GM12872 (cell line): ENCODE data around the gene FTO.

Experiments
- TF ChIP-seq, protein P1 (sequence below): IDR thresholded peaks from 3 replicates; pipeline ENCODE4 v1.5.1; 2011; ENCODE audit warnings: low read depth, mild to moderate bottlenecking, low read length, moderate library complexity; ENCODE audit not compliant: insufficient read depth

Gene FTO

DNA sequence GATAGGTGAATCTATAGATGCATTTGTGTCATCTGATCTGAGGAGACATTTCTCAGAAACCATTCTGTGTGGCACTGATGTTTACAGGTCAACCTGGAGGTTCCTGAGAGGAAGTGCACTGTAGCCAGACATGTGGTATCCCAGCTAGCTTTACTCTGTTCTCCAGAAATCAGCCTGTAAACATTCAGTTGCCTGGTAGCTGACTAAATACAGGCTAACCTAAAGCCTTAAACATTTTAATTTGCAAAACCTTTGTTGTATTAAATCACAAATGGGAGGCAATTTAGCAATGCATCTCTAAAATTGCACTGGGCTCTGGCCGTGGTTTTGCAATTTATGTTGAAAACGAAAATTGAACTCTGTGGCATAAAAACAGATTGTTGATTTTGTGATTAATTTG, 207.6 kb downstream of the FTO start:
- TF ChIP-seq, protein P1, sequence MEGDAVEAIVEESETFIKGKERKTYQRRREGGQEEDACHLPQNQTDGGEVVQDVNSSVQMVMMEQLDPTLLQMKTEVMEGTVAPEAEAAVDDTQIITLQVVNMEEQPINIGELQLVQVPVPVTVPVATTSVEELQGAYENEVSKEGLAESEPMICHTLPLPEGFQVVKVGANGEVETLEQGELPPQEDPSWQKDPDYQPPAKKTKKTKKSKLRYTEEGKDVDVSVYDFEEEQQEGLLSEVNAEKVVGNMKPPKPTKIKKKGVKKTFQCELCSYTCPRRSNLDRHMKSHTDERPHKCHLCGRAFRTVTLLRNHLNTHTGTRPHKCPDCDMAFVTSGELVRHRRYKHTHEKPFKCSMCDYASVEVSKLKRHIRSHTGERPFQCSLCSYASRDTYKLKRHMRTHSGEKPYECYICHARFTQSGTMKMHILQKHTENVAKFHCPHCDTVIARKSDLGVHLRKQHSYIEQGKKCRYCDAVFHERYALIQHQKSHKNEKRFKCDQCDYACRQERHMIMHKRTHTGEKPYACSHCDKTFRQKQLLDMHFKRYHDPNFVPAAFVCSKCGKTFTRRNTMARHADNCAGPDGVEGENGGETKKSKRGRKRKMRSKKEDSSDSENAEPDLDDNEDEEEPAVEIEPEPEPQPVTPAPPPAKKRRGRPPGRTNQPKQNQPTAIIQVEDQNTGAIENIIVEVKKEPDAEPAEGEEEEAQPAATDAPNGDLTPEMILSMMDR = no peak

DNA sequence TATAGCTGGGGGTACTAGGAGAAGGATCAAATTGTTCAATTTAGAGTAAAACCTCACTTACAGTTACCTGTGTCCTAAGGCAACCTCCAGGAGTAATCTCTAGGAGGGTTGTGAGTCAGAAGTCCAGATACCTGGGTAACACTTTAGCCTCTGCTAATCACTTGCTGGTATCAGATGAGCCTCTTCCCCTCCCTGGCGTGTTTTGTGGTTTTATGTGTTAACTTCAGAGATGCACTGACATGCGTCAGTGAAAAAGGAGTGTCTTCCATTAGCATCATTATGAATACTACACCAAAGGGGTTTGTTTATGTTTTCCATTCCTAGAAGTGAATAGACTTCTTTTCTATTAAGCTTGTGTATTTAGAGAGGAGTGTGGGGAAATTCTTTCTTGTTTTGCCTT, 208.2 kb downstream of the FTO start:
- TF ChIP-seq, protein P1 = no peak

DNA sequence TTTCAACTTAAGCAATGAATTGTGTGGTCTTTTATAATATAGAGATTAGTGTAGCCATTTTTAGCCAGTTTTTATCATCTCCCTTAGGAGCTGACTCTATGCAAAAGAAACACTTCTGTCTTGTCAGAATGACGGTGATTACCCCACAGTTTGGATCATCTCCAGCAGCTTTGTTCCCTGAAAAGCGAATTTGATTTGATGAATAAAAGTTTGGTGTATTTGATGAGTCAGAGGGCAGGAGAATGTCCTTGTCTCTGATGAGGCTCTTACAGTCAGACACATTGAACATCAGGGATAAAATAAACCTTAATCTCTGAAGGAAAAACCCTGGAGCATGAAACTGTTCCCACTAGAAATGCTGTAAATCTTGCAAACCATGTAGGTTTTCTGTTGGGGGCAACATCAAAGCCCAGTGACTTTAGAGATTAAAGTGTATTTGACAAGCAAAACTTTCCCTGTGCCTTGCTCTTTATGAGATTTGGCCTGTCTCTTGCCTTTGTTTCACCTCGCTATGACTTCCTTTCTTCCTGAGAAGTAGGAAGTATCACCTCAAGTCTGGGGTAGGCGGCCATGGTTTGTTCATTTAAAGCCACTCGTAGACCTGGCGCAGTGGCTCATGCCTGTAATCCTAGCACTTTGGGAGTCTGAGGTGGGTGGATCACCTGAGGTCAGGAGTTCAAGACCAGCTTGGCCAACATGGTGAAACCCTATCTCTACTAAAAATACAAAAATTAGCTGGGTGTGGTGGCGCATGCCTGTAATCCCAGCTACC, 209.3 kb downstream of the FTO start:
- TF ChIP-seq, protein P1 = no peak

DNA sequence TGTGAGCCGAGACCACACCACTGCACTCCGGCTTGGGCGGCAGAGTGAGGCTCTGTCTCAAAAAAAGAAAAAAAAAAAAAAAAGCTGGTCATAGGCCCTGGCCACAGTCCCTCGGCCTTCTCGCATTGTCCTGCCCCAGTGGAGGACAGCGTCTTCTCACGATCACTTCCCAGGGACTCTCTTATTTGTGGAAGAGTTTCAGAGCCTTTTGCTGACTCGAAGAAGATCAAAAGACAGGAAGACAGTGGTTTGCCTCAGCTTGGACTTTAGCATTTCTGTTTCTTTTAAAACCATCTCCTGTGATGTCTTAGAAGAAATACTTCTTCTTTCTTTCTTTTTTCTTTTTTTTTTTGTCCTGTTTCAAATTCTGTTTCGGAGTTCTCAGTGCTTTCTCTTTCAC, 210.0 kb downstream of the FTO start:
- TF ChIP-seq, protein P1 = no peak

DNA sequence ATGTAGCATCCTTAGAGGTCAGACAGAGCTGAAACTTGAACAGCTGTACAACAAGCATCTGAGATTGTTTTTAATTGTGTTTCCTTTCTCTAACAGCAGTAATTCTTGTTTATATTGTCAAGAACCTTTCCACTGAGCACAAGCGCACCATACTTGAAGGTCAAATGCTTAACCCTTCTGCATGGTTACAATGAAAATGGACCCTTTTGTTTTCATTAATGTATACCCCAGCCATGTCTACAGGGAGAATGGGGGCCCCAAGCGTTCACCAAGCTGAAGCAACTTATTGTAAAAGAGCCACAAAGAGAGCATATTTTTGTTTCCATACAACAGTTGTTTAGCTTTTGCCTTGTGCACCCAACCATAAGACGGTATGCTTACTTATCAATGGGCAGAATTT, 210.8 kb downstream of the FTO start:
- TF ChIP-seq, protein P1 = no peak

DNA sequence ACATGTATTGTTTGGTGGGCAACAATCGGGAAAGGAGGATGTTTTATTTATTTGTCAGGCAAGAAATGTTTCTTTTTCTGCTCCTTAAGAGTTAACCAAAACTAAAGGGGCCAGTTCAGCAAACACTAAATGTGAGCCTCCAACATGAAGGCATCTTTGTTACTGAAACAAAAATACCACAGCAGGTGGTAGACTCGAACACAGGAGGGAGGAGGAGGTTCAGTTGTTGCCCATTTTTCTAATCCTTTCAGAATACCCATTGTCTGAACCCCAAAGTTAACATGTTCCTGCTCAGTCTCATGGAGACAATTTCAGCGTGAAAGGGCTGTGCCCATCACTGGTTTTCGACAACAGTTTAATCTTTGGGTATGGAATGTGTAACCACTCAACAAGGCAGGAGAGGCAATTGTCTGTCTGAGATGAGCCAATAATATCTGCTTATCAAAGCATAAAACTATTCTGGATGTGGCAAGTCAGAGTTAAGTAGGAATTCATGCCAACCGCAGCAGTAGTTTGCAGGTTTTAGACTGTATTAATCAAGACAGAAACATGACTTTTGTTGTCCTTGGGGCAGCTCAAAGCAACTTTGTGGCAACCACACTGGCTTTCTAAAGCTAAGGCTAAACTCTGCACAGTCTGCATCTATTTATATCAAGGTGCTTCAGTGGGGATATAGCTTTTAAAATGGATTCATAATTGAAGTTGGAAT, 211.7 kb downstream of the FTO start:
- TF ChIP-seq, protein P1 = no peak

DNA sequence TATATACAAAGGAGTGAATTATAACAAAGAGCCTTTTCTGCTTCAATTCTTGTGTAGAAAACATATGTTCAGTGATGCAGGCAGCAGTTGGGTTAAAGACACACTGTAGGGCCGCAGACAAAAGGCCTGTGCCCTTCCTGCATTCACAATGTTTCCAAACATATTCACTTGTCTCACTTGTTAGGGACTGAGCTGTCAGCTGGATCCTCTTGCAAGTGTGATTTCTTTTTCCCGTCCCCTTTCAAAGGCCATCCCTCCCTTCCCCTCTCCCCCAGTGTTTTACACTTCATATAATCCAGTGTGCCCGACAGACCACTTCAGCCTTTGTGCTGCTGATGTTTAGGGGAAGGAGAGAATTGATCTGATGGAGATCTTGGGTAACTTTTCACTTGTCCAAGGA, 217.0 kb downstream of the FTO start:
- TF ChIP-seq, protein P1 = no peak
